Upper lobe of left lung (tissue), 6 donors: ENCODE measurements around the gene PCDHGA3. TPM values are rescaled to one million over a fixed set of nuclear protein-coding genes. Genes with fewer than 3 reads are reported as not detected.
"Not testable (repeated sequence)": the region's sequence is repeated elsewhere in the genome, so short reads cannot be mapped to it uniquely, and the experiment has no call there.

ENCODE experiments used
- ATAC-seq, 2 donors: fragments of 200-7000 bp; cut with Tn5 transposase; one replicate each; pipeline ENCODE4 v1.9.1; 2022; ENCODE audit warnings: mild to moderate bottlenecking in 2 of 2, moderate library complexity in 2 of 2; ENCODE audit not compliant: low FRiP score in 2 of 2
- DNase-seq, 2 donors: peaks; one replicate each; pipeline ENCODE4 v3.0.0-alpha.2; 2019 to 2020
- H3K27ac ChIP-seq, 4 donors: fragments of 200-600 bp; sonication (generic); one replicate each; pipeline ENCODE4 v1.5.1; 2016 to 2019
- H3K27me3 ChIP-seq, 4 donors: fragments of 200-600 bp; sonication (generic); one replicate each; pipeline ENCODE4 v1.5.1; 2017 to 2019
- H3K36me3 ChIP-seq, 4 donors: fragments of 200-600 bp; sonication (generic); one replicate each; pipeline ENCODE4 v1.5.1; 2016 to 2019
- H3K4me1 ChIP-seq, 4 donors: fragments of 200-600 bp; sonication (generic); one replicate each; pipeline ENCODE4 v1.5.1; 2018 to 2019
- H3K4me3 ChIP-seq, 4 donors: fragments of 200-600 bp; sonication (generic); one replicate each; pipeline ENCODE4 v1.5.1; 2017 to 2019; ENCODE audit warnings: mild to moderate bottlenecking in 2 of 4, moderate library complexity in 1 of 4
- H3K9me3 ChIP-seq, 4 donors: fragments of 200-600 bp; sonication (generic); one replicate each; pipeline ENCODE4 v1.5.1; 2018 to 2019
- EP300 ChIP-seq, 4 donors: sonication (generic); formaldehyde crosslinking; IDR thresholded peaks; one replicate each; pipeline ENCODE4 v1.5.1; 2017; ENCODE audit warnings: antibody characterized with exemption in 4 of 4, control low read depth in 2 of 4
- POLR2A ChIP-seq, 4 donors: fragments of 450-650 bp; IDR thresholded peaks; one replicate each; pipeline ENCODE4 v1.5.1; 2016 to 2017; ENCODE audit warnings: antibody characterized with exemption in 4 of 4, mild to moderate bottlenecking in 2 of 4
- POLR2AphosphoS5 ChIP-seq, 2 donors: sonication (generic); formaldehyde crosslinking; IDR thresholded peaks; one replicate each; pipeline ENCODE4 v1.5.1; 2017; ENCODE audit warnings: antibody characterized with exemption in 2 of 2
- WGBS, 2 donors: methylation state at CpG; one replicate each; pipeline ENCODE4 v1.1.5; 2017 to 2018; 5-methylcytosine and 5-hydroxymethylcytosine counted together
- total RNA-seq, 6 donors: library from RNA; depleted of rRNA in 4 of 6; stranded (reverse); fragments of >200 nt in 4 of 6; gene quantifications; one replicate each; pipeline versions ENCODE4 v1.1.0 to v1.2.1, GENCODE V29; 2016 to 2021
- TF ChIP-seq, protein P1 (sequence below), 6 experiments: fragments of 450-650 bp in 4 of 6; fragments of 200-600 bp in 2 of 6; sonication (generic) in 2 of 6; IDR thresholded peaks; one replicate each; pipeline ENCODE4 v1.5.1; 2016 to 2019; ENCODE audit warnings: antibody characterized with exemption in 6 of 6
- donor health status: DM: no; HTN: no; CAD: no; lungs with moderate emphysema.
- donor health status: DM: no; HTN: yes; CAD: no; lungs with severe emphysema.

The PCDHGA3 gene
- total RNA-seq, 6 donors from 2014 or later = 0.80 to 2.1 (median 1.7) TPM

DNA sequence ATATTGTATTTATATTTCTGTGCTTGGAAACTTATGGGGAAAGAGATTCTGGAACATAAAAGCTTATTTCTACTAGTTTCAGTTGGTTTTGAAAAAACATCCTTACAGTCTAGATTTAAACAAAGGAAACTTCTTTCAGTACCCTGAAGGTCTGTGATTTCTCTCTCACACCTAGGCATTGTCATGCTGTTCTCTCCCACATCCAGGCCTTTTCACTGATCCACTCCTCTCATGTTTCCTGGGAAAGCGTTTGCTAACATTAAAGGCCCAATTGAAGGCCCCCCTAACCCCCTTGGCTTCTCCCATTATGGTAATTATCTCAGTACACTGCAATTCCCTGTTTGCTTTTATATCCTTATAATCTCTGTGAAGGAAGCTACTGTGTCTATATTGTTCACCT lies 856 bp upstream of the PCDHGA3 start:
- DNase-seq (no peak), ATAC-seq (no peak)
- TF ChIP-seq, protein P1, sequence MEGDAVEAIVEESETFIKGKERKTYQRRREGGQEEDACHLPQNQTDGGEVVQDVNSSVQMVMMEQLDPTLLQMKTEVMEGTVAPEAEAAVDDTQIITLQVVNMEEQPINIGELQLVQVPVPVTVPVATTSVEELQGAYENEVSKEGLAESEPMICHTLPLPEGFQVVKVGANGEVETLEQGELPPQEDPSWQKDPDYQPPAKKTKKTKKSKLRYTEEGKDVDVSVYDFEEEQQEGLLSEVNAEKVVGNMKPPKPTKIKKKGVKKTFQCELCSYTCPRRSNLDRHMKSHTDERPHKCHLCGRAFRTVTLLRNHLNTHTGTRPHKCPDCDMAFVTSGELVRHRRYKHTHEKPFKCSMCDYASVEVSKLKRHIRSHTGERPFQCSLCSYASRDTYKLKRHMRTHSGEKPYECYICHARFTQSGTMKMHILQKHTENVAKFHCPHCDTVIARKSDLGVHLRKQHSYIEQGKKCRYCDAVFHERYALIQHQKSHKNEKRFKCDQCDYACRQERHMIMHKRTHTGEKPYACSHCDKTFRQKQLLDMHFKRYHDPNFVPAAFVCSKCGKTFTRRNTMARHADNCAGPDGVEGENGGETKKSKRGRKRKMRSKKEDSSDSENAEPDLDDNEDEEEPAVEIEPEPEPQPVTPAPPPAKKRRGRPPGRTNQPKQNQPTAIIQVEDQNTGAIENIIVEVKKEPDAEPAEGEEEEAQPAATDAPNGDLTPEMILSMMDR (IDR thresholded peaks at IDR 0.05) = no peak
- TF ChIP-seq EP300 (IDR thresholded peaks at IDR 0.05) = no peak
- TF ChIP-seq POLR2AphosphoS5 (IDR thresholded peaks at IDR 0.05) = no peak
- no peak for TF ChIP-seq POLR2A (IDR thresholded peaks at IDR 0.05)
- Histone ChIP-seq H3K36me3 (no peaks in the 10 kb centered on the region), H3K4me1 (no peaks in the 10 kb centered on the region), H3K4me3 (no peak overlapping the region), H3K9me3 (peaks cover 32 to 84% (median 59%) of the 10 kb centered on the region in 4 donors), H3K27ac (no peak overlapping the region), H3K27me3 (no peaks in the 10 kb centered on the region)
- 10 to 24% methylated on average over 1 of the region's 1 CpG for WGBS, 2 donors

DNA sequence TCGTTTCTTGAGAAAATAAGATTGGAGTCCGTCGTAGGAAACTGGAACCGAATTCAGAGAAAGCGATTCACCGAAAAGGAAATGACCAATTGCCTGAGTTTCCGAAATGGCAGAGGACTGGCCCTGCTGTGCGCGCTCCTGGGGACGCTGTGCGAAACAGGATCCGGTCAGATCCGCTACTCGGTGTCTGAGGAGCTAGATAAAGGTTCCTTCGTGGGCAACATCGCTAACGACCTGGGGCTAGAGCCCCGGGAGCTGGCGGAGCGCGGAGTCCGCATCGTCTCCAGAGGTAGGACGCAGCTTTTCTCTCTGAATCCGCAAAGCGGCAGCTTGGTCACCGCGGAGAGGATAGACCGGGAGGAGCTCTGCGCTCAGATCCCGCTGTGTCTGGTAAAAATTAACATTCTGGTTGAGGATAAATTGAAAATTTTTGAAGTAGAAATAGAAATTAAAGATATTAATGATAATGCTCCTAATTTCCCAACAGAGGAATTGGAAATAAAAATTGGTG lies 379 bp downstream of the PCDHGA3 start:
- WGBS, 2 donors = 24 to 30% methylated on average over 31 of the region's 31 CpGs
- H3K4me3 ChIP-seq = peak overlapping the region in 2 of 4 donors; percentile 5 to 19
- H3K9me3 ChIP-seq = peaks cover 21 to 78% (median 46%) of the 10 kb centered on the region in 4 donors
- ATAC-seq (no peak), DNase-seq (peak in 1 of 2 donors; percentile 65)
- TF ChIP-seq POLR2A (IDR thresholded peaks at IDR 0.05) = no peak
- no peak for TF ChIP-seq EP300 (IDR thresholded peaks at IDR 0.05)
- TF ChIP-seq, protein P1 (IDR thresholded peaks at IDR 0.05) = no peak
- no peak for TF ChIP-seq POLR2AphosphoS5 (IDR thresholded peaks at IDR 0.05)
- no peak overlapping the region for H3K27ac ChIP-seq
- no peaks in the 10 kb centered on the region for H3K36me3 ChIP-seq
- no peaks in the 10 kb centered on the region for H3K27me3 ChIP-seq
- no peaks in the 10 kb centered on the region for H3K4me1 ChIP-seq

DNA sequence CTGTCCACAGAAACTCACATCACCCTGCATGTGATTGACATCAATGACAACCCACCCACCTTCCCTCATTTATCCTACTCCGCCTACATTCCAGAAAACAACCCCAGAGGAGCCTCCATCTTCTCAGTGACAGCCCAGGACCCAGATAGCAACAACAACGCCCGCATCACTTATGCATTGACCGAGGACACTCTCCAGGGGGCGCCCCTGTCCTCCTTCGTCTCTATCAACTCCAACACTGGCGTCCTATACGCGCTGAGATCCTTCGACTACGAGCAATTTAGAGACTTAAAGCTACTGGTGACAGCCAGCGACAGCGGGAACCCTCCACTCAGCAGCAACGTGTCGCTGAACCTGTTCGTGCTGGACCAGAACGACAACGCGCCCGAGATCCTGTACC lies 1.7 kb downstream of the PCDHGA3 start:
- Histone ChIP-seq H3K9me3 (peaks cover 21 to 73% (median 39%) of the 10 kb centered on the region in 4 donors), H3K27me3 (no peaks in the 10 kb centered on the region), H3K36me3 (no peaks in the 10 kb centered on the region), H3K27ac (no peak overlapping the region), H3K4me1 (peaks cover 0 to 3% (median 0%) of the 10 kb centered on the region in 4 donors), H3K4me3 (no peak overlapping the region)
- 34 to 45% methylated on average over 13 to 20 of the region's 20 CpGs for WGBS, 2 donors
- TF ChIP-seq, protein P1 (IDR thresholded peaks at IDR 0.05) = no peak
- TF ChIP-seq EP300 (IDR thresholded peaks at IDR 0.05) (no peak), POLR2A (IDR thresholded peaks at IDR 0.05) (no peak), POLR2AphosphoS5 (IDR thresholded peaks at IDR 0.05) (no peak)
- DNase-seq = no peak
- no peak for ATAC-seq

DNA sequence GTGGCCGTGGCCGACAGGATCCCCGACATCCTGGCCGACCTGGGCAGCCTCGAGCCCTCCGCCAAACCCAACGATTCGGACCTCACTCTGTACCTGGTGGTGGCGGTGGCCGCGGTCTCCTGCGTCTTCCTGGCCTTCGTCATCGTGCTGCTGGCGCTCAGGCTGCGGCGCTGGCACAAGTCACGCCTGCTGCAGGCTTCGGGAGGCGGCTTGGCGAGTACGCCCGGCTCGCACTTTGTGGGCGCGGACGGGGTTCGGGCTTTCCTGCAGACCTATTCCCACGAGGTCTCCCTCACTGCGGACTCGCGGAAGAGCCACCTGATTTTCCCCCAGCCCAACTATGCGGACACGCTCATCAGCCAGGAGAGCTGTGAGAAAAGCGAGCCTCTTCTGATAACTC lies 2.4 kb downstream of the PCDHGA3 start:
- not testable (repeated sequence) for H3K4me1 ChIP-seq, H3K4me3 ChIP-seq, H3K27ac ChIP-seq, H3K27me3 ChIP-seq, ATAC-seq, H3K36me3 ChIP-seq
- peaks cover 19 to 73% (median 41%) of the 10 kb centered on the region in 4 donors for H3K9me3 ChIP-seq
- WGBS, 2 donors = 49 to 58% methylated on average over 8 of the region's 35 CpGs
- DNase-seq = peak in 1 of 2 donors; percentile 62

DNA sequence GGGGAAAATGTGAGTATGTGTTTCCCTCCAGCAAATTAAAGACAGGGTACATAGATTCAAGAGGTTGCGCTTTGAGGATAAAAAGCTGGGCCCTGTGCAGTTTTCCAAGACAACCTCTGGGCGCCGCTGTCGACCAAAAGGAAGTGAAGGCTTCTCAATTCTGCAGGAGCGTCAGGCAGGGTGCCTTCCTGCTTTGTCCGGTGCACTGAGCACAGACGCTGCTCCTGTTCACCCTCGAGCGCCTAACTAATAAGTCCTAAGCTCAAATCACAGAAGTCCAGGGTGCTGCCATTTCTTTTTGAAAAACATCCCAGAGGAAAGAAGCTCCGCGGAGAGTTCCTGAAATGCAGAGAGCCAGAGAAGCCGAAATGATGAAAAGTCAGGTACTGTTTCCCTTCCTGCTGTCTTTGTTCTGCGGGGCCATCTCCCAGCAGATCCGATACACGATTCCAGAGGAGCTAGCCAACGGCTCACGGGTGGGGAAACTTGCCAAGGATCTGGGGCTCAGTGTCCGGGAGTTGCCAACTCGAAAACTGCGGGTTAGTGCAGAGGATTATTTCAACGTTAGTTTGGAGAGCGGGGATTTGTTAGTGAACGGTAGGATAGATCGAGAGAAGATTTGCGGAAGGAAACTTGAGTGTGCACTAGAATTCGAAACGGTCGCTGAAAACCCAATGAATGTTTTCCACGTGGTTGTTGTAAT lies 6.4 kb downstream of the PCDHGA3 start, which contains the start of gene PCDHGB1:
Gene PCDHGB1 (plus strand): TSS at position 183 of the 703 bp plus-strand sequence. CDS start 162 bp downstream, at position 345.
- Histone ChIP-seq H3K4me3 (peak within 1 kb of the TSS in 2 of 4 donors; percentile 15 to 19), H3K27me3 (no peaks in the 10 kb centered on the region), H3K4me1 (peaks cover 0 to 3% (median 0%) of the 10 kb centered on the region in 4 donors), H3K9me3 (peaks cover 20 to 72% (median 46%) of the 10 kb centered on the region in 4 donors), H3K36me3 (no peaks in the 10 kb centered on the region), H3K27ac (no peak within 1 kb of the TSS)
- no peak for DNase-seq
- no peak for ATAC-seq
- TF ChIP-seq, protein P1 (IDR thresholded peaks at IDR 0.05) = peak in 2 of 6 experiments; percentile 17 to 24
- TF ChIP-seq POLR2A (IDR thresholded peaks at IDR 0.05) = no peak
- 23 to 27% methylated on average over 29 of the region's 29 CpGs for WGBS, 2 donors
